ENCODE results near the gene TPPP2. TPM values are rescaled to one million over a fixed set of nuclear protein-coding genes. Genes with fewer than 3 reads are reported as not detected.

The TPPP2 gene
- total RNA-seq, 2 experiments from 2014 or later: not detected

DNA sequence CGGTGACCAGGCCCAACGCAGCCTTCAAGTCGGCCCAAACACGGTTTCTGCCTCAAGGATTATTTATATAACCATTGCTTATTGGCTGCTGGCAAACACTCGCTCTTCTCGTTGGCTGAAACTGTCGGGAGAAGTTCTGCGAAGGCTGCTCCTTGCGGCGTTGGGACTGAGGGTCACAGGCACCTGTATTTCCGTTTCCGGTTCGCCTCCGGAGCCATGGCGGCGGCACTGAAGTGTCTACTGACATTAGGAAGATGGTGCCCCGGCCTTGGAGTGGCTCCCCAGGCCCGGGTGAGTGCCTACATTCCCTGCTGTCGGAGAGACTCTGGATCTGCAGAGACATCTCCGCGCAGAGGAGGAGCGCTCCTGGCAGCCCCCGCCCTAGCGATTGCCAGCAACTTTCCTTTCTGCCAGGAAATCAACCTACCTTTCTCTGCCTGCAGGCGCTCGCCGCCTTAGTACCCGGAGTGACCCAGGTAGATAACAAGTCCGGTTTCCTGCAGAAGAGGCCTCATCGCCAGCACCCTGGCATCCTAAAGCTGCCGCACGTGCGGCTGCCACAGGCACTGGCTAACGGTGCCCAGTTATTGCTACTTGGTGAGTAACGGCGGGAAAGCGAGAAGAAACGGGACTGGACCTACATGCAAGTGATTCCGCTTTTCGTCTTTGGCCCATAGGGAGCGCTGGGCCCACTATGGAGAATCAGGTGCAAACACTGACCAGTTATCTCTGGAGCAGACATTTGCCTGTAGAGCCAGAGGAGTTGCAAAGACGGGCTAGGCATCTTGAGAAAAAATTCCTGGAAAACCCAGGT, 40.0 kb upstream of the TPPP2 start, which contains the start of gene METTL17:
TSS of gene METTL17 (plus strand) at position 194 of the 814 bp plus-strand sequence. CDS start at position 217, 23 bp downstream.
- Histone ChIP-seq H3K4me3 (ENCODE audit: low read depth, low read length, poor library complexity, severe bottlenecking) (peak within 1 kb of the TSS; percentile 89), H2AFZ (ENCODE audit: low read length) (peak within 1 kb of the TSS; percentile 97), H4K20me1 (ENCODE audit: insufficient read depth, low read length) (no peaks in the 10 kb centered on the region), H3K36me3 (ENCODE audit: insufficient read depth, low read length) (peaks cover 39% of the 10 kb centered on the region), H3K27ac (ENCODE audit: low read depth, low read length, poor library complexity, severe bottlenecking) (peak within 1 kb of the TSS; percentile 65), H3K4me2 (ENCODE audit: low read length) (peak within 1 kb of the TSS; percentile 83), H3K9me2 (ENCODE audit: insufficient read depth, low read length) (no peaks in the 10 kb centered on the region), H3K9me3 (ENCODE audit: low read length) (no peaks in the 10 kb centered on the region), H3K4me1 (ENCODE audit: insufficient read depth, low read length, poor library complexity, severe bottlenecking) (peaks cover 24% of the 10 kb centered on the region), H3K79me2 (ENCODE audit: insufficient read depth, low read depth, low read length) (peaks cover 27% of the 10 kb centered on the region)
- no peak for TF ChIP-seq EZH2phosphoT487 (IDR thresholded peaks at IDR 0.05; ENCODE audit: borderline replicate concordance, low read depth, low read length)
- TF ChIP-seq, protein P1, sequence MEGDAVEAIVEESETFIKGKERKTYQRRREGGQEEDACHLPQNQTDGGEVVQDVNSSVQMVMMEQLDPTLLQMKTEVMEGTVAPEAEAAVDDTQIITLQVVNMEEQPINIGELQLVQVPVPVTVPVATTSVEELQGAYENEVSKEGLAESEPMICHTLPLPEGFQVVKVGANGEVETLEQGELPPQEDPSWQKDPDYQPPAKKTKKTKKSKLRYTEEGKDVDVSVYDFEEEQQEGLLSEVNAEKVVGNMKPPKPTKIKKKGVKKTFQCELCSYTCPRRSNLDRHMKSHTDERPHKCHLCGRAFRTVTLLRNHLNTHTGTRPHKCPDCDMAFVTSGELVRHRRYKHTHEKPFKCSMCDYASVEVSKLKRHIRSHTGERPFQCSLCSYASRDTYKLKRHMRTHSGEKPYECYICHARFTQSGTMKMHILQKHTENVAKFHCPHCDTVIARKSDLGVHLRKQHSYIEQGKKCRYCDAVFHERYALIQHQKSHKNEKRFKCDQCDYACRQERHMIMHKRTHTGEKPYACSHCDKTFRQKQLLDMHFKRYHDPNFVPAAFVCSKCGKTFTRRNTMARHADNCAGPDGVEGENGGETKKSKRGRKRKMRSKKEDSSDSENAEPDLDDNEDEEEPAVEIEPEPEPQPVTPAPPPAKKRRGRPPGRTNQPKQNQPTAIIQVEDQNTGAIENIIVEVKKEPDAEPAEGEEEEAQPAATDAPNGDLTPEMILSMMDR (conservative IDR thresholded peaks at IDR 0.05; ENCODE audit: low read length): peak; percentile 75
- DNase-seq (ENCODE audit: low spot score): peak; percentile 97
- ChIA-PET CTCF (ENCODE audit: unreplicated experiment) (interaction anchor here (1.4 kb wide), 1 partner anchor 19 kb away, joined by 4 read pairs; no protein-coding TSS in a partner anchor), POLR2A (no interaction called here)
- BruUV-seq (replicated peaks): TSS peak; percentile 74
- intact Hi-C loops (cut with micrococcal nuclease; ENCODE audit: unreplicated experiment): no loop called here

DNA sequence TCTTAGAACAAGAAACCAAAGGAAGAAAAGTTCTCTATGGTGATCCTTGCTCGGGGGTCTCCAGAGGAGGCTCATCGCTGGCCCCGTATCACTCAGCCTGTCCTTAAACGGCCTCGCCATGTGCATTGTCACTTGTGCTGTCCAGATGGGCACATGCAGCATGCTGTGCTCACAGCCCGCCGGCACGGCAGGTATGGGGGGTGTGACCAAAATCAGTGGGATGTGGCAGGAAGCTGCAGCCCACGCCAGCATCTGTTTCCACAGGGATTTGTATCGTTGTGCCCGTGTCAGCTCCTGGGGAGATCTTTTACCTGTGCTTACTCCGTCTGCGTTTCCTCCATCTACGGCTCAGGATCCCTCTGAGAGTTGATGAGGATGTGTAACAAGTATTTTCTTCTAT, 33.5 kb upstream of the TPPP2 start:
- no peak overlapping the region for H3K4me3 ChIP-seq (ENCODE audit: low read depth, low read length, poor library complexity, severe bottlenecking)
- H2AFZ ChIP-seq (ENCODE audit: low read length): no peak overlapping the region
- H3K4me1 ChIP-seq (ENCODE audit: insufficient read depth, low read length, poor library complexity, severe bottlenecking): peaks cover 5% of the 10 kb centered on the region
- no peak overlapping the region for H3K4me2 ChIP-seq (ENCODE audit: low read length)
- H3K27ac ChIP-seq (ENCODE audit: low read depth, low read length, poor library complexity, severe bottlenecking): no peak overlapping the region
- peaks cover 11% of the 10 kb centered on the region; the same call in 1 of the 2 replicates for H3K79me2 ChIP-seq (ENCODE audit: insufficient read depth, low read depth, low read length)
- ChIA-PET CTCF (ENCODE audit: unreplicated experiment) (no interaction called here), POLR2A (interaction anchor here (1.4 kb wide), 1 partner anchor 18 kb away, joined by 3 read pairs; no protein-coding TSS in a partner anchor)
- BruUV-seq (replicated peaks): TSS peak; percentile 28
- H4K20me1 ChIP-seq (ENCODE audit: insufficient read depth, low read length): no peaks in the 10 kb centered on the region
- DNase-seq (ENCODE audit: low spot score): no peak
- TF ChIP-seq, protein P1 (conservative IDR thresholded peaks at IDR 0.05; ENCODE audit: low read length): no peak
- TF ChIP-seq EZH2phosphoT487 (IDR thresholded peaks at IDR 0.05; ENCODE audit: borderline replicate concordance, low read depth, low read length): no peak
- no peaks in the 10 kb centered on the region for H3K9me3 ChIP-seq (ENCODE audit: low read length)
- no peaks in the 10 kb centered on the region for H3K9me2 ChIP-seq (ENCODE audit: insufficient read depth, low read length)
- intact Hi-C loops (cut with micrococcal nuclease; ENCODE audit: unreplicated experiment): no loop called here
- H3K36me3 ChIP-seq (ENCODE audit: insufficient read depth, low read length): peaks cover 62% of the 10 kb centered on the region

DNA sequence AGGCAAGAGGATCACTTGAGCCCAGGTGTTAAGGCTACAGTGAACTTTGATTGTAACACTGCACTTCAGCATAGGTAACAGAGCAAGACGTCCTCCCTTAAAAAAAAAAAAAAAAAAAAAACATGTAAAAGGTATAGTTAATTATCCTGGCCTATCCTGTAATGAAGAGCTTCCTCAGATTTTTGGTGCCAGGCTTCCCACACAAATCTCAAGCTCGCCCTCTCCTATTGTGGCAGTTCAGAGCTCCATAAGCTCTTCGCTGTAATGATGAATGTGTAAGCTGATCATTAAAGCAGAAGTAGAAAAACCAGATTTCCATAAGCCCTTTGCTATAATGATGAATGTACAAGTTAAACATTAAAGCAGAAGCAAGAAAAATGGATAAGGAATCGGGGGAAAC, 32.9 kb upstream of the TPPP2 start:
- H3K9me3 ChIP-seq (ENCODE audit: low read length): no peaks in the 10 kb centered on the region
- no peak overlapping the region for H3K27ac ChIP-seq (ENCODE audit: low read depth, low read length, poor library complexity, severe bottlenecking)
- no peaks in the 10 kb centered on the region for H4K20me1 ChIP-seq (ENCODE audit: insufficient read depth, low read length)
- no peak overlapping the region for H2AFZ ChIP-seq (ENCODE audit: low read length)
- ChIA-PET CTCF (ENCODE audit: unreplicated experiment) (no interaction called here), POLR2A (interaction anchor here (0.6 to 2.2 kb wide), 5 partner anchors 8 to 25 kb away, joined by 3 to 5 read pairs (median 4); no protein-coding TSS in a partner anchor)
- no TSS peak for BruUV-seq (replicated peaks)
- TF ChIP-seq EZH2phosphoT487 (IDR thresholded peaks at IDR 0.05; ENCODE audit: borderline replicate concordance, low read depth, low read length): no peak
- TF ChIP-seq, protein P1 (conservative IDR thresholded peaks at IDR 0.05; ENCODE audit: low read length): no peak
- intact Hi-C loops (cut with micrococcal nuclease; ENCODE audit: unreplicated experiment): no loop called here
- no peak overlapping the region for H3K4me3 ChIP-seq (ENCODE audit: low read depth, low read length, poor library complexity, severe bottlenecking)
- peaks cover under 1% of the 10 kb centered on the region for H3K4me1 ChIP-seq (ENCODE audit: insufficient read depth, low read length, poor library complexity, severe bottlenecking)
- H3K9me2 ChIP-seq (ENCODE audit: insufficient read depth, low read length): no peaks in the 10 kb centered on the region
- no peak for DNase-seq (ENCODE audit: low spot score)
- H3K79me2 ChIP-seq (ENCODE audit: insufficient read depth, low read depth, low read length): peaks cover 5% of the 10 kb centered on the region; the same call in 1 of the 2 replicates
- H3K36me3 ChIP-seq (ENCODE audit: insufficient read depth, low read length): peaks cover 56% of the 10 kb centered on the region
- no peak overlapping the region for H3K4me2 ChIP-seq (ENCODE audit: low read length)
